Measurements from ENCODE around the gene SLX9.

The SLX9 gene

DNA sequence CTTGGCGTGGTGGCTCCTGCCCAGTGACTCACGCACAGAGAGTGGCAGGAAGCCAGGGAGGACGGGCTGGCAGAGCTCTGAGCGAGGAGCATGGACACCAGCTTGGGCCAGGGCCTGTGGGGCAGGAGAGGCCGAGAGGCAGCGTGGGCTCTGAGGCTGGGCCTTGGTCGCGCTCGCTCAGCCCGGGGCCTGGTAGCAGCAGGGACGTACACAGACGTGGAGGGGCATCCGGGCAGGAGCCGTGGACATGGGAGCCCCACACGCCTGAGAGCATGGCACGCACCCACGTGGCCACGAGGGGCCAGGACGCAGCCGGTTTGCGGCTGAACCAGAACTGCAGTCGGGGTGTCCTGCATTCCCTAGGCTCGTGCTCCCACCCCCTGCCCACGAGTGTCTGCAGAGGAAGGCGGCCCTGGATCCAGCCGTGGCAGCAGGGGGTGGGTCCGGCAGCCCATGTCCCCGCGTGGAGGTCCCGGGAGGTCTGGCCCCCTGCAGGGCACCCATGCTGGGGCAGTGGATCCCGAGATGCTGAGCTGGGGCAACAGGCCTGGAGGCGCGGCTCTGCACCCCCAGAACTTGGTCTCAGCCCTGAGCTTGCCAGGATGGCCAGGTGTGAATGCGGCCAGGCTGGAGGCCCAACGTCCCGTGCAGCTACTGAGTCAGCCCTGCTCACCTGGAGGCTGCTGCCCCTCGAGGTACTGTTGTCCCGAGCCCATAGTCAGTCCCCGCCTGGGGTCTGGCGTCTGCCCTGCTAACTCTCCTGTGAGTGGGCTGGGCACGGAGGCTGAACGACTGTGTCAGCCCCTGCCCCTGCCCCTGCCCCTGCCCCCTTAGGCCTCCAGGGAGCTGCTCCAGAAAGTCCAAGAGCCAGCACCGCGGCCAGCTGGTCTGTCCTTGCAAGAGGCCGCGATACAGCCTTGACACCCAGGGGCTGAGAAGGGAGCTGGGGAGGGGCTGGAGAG, 61.6 kb downstream of the SLX9 start:
- 0 out of 2 replicates have a peak, but pooled peaks have one; percentile 28 for TF ChIP-seq ZFX (IDR thresholded peaks at IDR 0.05)
- TF ChIP-seq, protein P1, sequence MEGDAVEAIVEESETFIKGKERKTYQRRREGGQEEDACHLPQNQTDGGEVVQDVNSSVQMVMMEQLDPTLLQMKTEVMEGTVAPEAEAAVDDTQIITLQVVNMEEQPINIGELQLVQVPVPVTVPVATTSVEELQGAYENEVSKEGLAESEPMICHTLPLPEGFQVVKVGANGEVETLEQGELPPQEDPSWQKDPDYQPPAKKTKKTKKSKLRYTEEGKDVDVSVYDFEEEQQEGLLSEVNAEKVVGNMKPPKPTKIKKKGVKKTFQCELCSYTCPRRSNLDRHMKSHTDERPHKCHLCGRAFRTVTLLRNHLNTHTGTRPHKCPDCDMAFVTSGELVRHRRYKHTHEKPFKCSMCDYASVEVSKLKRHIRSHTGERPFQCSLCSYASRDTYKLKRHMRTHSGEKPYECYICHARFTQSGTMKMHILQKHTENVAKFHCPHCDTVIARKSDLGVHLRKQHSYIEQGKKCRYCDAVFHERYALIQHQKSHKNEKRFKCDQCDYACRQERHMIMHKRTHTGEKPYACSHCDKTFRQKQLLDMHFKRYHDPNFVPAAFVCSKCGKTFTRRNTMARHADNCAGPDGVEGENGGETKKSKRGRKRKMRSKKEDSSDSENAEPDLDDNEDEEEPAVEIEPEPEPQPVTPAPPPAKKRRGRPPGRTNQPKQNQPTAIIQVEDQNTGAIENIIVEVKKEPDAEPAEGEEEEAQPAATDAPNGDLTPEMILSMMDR (conservative IDR thresholded peaks at IDR 0.05), result no peak
- peak overlapping the region; percentile 61 for H3K27ac ChIP-seq

DNA sequence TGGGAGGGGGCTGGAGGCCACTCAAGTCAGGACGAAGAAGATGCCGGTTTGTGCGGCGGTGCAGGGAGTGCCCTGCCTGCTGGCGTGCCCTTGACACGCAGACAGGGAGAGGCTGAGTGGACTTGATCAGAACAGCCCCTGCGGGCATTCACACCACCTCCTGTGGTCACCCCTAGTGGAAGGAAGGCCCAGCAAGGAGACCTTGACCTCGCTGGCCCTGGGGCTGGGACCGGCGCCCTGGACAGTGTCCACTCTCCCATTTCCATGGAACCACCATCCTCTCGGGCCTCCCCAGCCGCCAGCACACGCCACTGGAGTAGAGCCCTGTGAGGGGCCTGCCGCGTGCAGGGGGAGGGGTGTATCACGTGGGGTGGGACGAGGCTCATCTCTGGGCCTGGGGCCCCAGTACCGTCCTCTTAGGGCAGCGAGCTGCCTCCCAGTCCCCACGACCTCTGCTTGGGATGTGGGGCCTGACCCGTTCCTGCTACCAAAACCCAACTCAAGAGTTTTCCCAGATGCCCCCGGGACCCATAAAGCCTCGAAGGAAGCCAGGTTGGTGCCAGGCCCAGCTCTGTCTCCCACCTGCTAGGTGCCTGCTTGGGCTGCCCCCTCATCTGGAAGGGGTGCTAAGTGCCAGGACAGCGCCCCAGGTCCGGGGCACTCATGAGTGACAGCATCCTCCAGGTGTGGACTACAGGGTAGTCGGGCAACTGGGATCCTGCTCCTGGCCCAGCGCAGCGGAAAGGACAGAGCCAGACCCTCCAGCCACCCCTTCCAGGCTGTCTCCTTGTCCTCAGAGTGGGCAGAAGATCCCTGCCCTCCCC, 62.8 kb downstream of the SLX9 start:
- TF ChIP-seq, protein P1 (conservative IDR thresholded peaks at IDR 0.05), result no peak
- TF ChIP-seq ZFX (IDR thresholded peaks at IDR 0.05), result no peak
- H3K27ac ChIP-seq, result no peak overlapping the region

DNA sequence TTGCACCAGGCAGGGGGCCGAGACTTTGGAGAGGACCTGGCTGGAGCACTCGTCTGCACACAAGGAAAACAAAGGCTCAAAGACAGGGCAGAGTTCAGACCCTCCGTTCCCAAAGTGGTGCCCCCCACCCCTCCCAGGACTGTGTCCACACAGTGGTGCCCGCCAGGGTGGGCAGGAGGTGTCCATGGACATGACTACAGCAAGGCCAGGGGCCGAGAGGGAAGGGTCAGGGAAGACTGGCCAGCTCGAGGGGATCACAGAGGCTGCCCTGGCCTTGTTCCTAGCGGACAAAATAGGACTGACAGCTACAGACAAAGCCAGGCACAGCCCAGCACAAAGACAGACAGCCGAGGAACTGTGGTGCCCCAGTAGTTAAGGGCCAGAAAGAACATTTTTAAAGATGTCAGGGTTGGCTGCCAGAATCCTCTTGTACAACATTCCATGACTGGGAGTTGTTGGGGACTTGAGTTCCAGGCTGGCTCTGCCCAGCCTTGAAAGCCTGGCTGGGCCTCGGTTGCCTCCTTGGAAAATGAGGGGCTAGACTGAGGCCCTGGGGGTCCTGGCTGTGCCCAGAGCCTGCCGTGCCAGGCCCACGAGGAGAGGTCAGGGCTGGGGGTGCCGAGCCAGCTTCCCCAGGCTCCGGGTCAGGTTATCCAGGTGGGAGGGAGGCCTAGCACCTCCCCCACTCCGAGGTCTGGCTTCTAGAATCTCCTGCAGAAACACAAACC, 63.7 kb downstream of the SLX9 start:
- H3K27ac ChIP-seq, result no peak overlapping the region
- no peak for TF ChIP-seq ZFX (IDR thresholded peaks at IDR 0.05)
- TF ChIP-seq, protein P1 (conservative IDR thresholded peaks at IDR 0.05), result no peak

DNA sequence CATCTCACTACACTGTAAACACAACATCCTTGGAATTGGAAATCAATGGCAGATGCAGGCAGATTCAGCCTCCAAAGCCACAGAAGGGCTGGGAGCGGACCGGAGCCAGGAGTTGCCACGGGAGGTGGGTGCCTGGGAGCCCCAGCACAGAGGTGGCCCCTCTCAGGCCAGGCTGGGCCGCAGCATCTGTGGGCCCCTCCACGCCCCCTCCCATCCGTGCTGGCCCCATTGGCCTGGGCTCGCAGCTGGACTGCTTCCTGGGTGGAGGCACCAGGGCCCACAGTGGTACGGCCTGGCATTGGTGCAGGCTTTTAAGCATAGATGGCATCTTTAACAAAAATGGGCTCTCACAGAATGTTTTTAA, 64.2 kb downstream of the SLX9 start:
- H3K27ac ChIP-seq, result no peak overlapping the region
- TF ChIP-seq, protein P1 (conservative IDR thresholded peaks at IDR 0.05), result no peak
- TF ChIP-seq ZFX (IDR thresholded peaks at IDR 0.05), result no peak

DNA sequence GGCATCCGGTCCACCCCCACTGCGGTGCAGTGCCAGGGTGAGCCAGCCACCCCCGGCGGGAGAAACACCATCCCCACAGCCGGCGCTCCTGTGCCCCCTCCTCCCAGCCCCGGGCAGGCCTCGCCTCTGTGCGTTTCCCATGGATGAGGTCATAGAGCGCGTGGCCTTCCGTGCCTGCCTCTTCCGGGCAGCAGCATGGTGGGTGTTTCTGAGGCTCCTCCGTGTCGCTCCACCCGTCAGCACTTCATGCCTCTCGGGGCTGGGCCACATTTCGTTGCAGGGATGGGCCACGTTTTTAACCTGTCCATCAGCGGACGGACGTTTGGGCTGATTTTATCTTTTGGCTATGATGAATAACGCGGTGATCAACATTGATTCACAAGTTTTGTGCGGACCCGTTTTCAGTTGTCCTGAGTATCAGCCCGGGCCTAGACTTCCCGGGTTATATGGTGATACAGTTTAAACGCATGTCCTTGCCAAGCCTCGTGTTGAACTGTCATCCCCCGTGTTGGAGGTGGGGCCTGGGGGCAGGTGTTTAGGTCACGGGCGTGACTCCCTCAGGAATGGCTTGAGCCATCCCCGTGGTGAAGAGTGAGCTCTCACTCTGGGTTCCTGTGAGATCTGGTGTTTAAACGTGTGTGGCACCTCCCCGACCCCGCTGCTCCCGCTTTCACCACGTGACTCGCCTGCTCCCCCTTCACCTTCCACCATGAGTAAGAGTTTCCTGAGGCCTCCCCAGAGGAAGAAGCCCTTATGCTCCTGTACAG, 64.8 kb downstream of the SLX9 start:
- no peak for TF ChIP-seq ZFX (IDR thresholded peaks at IDR 0.05)
- TF ChIP-seq, protein P1 (conservative IDR thresholded peaks at IDR 0.05), result no peak
- no peak overlapping the region for H3K27ac ChIP-seq

DNA sequence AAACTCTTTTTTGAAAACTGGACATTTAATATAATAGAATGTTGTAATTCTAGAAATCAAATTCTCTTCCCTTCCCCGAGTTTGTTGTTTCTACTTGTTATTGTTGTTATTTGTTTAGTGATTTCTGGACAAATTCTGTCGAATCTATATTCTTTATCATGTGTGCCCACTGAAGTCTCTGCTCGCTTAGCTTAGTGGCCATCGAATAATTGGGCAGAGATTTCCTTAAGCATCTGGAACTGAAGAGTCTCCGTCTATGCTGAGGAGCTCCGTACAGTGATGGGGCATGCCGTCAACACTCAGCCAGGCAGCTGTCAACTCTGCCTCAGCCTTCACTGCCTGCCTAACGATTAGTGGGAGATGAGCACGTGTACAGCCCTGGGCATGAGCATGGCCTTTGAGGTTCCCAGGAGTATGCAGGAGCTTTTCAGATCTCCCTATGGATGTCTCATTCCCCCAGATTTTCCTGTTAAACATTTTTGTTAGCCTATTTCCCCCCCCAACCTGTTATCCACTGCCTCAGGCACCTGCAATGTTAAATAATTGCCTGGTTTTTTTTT, 66.8 kb downstream of the SLX9 start:
- H3K27ac ChIP-seq, result no peak overlapping the region
- no peak for TF ChIP-seq ZFX (IDR thresholded peaks at IDR 0.05)
- TF ChIP-seq, protein P1 (conservative IDR thresholded peaks at IDR 0.05), result no peak

All from C4-2B (cell line).